NT2/D1 (cell line): Measurements from ENCODE around the gene RFX3.

Source experiments
- DNase-seq: peaks from one replicate; pipeline ENCODE4 v3.0.0-alpha.2; 2011; ENCODE audit warnings: low read depth, low spot score
- H3K27me3 ChIP-seq: 2 replicates; pipeline ENCODE4 v1.6.0; 2011; ENCODE audit warnings: mild to moderate bottlenecking; ENCODE audit not compliant: insufficient read length, insufficient read depth
- H3K36me3 ChIP-seq: 2 replicates; pipeline ENCODE4 v1.6.1; 2011; ENCODE audit warnings: mild to moderate bottlenecking, low read length, mixed read lengths; ENCODE audit not compliant: insufficient read depth, insufficient read length
- H3K4me1 ChIP-seq: 2 replicates; pipeline ENCODE4 v1.5.1; 2011; ENCODE audit not compliant: insufficient read depth, insufficient read length
- H3K4me3 ChIP-seq: 2 replicates; pipeline ENCODE4 v1.5.1; 2011; ENCODE audit warnings: low read depth; ENCODE audit not compliant: insufficient read length
- H3K9ac ChIP-seq: 2 replicates; pipeline ENCODE4 v1.6.0; 2011; ENCODE audit warnings: low read depth; ENCODE audit not compliant: insufficient read length
- H3K9me3 ChIP-seq: 2 replicates; pipeline ENCODE4 v1.5.1; 2011; ENCODE audit warnings: mild to moderate bottlenecking, low read length; ENCODE audit not compliant: insufficient read depth
- SUZ12 ChIP-seq: IDR thresholded peaks from 2 replicates; pipeline ENCODE4 v1.6.1; 2011; ENCODE audit not compliant: insufficient read length, insufficient read depth; ENCODE audit errors: extremely low read depth
- YY1 ChIP-seq: IDR thresholded peaks from 2 replicates; pipeline ENCODE4 v1.6.1; 2011; ENCODE audit not compliant: insufficient read length, insufficient read depth
- ZNF274 ChIP-seq: IDR thresholded peaks from 2 replicates; pipeline ENCODE4 v1.6.1; 2011; ENCODE audit warnings: mild to moderate bottlenecking, low read depth, low read length

RFX3 gene

DNA sequence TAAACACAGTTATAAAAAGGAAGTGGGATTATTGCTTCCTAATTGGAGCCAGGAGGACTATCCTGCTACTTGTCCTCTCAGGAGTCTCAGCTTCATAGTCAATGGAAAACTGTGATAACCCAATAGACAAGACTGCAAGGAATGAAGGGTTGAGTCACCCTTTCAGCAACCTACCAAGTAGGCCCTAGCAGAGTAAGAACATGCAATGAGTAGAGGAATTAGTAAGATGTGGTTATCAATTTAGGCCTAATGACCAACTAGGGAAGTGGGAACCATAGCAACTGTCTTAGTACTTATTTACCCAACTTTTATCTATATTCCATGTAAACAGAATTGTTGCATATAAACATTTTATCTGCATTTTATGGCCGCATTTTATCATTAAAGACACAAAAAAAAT lies 310.1 kb downstream of the RFX3 start:
- TF ChIP-seq SUZ12 (no peak), ZNF274 (no peak), YY1 (no peak)
- Histone ChIP-seq H3K27me3 (no peaks in the 10 kb centered on the region), H3K9me3 (no peaks in the 10 kb centered on the region), H3K4me1 (no peaks in the 10 kb centered on the region), H3K36me3 (no peaks in the 10 kb centered on the region), H3K4me3 (no peak overlapping the region), H3K9ac (no peak overlapping the region)
- no peak for DNase-seq

DNA sequence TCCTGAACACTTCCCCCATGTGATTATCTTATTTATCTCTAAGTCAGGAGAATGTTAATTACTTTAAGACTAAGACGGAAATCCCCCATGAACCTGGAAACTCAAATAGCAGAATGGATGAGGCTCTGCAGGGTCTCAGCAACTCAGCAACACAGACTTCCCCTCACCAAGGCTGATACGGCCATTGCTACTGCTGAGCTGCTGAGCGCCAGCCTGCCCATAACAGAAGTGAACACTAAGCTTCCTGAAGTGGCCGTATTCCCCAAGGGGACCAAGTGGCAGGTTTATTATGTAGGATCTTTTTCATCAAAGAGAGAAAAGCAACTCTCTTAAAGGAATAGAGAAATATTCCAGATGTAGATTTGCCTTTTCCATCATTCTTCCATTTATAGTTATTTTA lies 311.1 kb downstream of the RFX3 start:
- Histone ChIP-seq H3K9me3 (no peaks in the 10 kb centered on the region), H3K4me1 (no peaks in the 10 kb centered on the region), H3K4me3 (no peak overlapping the region), H3K36me3 (no peaks in the 10 kb centered on the region), H3K9ac (no peak overlapping the region), H3K27me3 (no peaks in the 10 kb centered on the region)
- no peak for DNase-seq
- TF ChIP-seq ZNF274, result no peak
- no peak for TF ChIP-seq YY1
- no peak for TF ChIP-seq SUZ12

DNA sequence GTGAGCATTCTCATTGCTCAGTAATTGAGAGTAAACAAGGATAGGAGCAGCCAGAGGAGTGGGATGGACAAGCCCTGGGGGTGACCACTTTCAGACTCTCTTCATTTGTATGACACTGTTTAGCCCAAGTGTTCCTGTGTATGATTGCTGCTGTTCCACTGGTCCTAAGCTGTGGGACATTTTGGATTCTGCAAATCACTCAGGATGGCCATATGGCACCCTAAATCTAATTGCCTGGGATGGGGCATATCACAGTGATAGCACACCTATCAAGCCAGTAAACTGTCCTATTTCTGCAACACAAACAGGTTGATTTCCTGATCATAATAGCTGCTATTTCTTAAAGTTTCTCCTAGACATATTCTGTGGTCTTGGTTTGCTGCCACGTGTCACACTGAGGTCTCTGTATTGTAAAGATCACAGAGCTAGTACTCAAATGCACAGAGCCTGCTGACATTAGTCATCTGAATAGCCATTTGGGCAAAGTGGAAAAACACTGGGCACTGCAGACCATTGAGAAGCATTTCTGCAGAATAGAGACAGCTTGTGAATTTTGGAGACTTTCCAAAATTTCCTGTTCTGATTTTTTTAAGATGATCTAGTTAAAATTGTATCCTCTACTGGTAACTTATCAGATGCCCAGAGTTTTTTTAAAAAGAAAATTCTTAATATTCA lies 320.2 kb downstream of the RFX3 start:
- Histone ChIP-seq H3K4me1 (no peaks in the 10 kb centered on the region), H3K9me3 (no peaks in the 10 kb centered on the region; the same call in 1 of the 2 replicates), H3K4me3 (no peak overlapping the region), H3K27me3 (no peaks in the 10 kb centered on the region), H3K36me3 (no peaks in the 10 kb centered on the region), H3K9ac (no peak overlapping the region)
- DNase-seq, result no peak
- TF ChIP-seq YY1, result no peak
- no peak for TF ChIP-seq SUZ12
- TF ChIP-seq ZNF274, result no peak

DNA sequence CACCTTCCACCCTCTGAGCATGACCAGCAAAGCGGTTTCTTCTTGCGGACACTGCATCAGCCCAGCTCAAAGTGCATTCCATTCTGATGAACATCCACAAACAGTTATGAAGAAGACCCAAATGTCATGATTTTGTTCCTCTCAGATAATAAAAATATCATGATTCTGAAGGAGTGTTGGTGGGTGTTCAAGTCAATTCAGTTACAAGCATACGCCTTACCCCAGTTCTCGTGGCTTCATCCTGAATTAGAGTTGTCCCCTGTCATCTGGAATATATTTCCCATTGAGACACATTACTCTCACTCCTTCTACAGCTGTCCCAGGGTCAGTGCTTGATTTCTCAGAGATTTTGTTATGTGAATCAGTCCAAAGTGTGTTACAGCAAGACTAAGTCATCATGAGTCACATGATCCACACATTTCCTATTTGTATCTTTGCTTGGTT lies 325.4 kb downstream of the RFX3 start:
- DNase-seq, result no peak
- Histone ChIP-seq H3K4me1 (no peaks in the 10 kb centered on the region), H3K9ac (no peak overlapping the region), H3K27me3 (no peaks in the 10 kb centered on the region), H3K4me3 (no peak overlapping the region), H3K9me3 (no peaks in the 10 kb centered on the region; the same call in 1 of the 2 replicates), H3K36me3 (no peaks in the 10 kb centered on the region)
- TF ChIP-seq ZNF274 (no peak), SUZ12 (no peak), YY1 (no peak)

DNA sequence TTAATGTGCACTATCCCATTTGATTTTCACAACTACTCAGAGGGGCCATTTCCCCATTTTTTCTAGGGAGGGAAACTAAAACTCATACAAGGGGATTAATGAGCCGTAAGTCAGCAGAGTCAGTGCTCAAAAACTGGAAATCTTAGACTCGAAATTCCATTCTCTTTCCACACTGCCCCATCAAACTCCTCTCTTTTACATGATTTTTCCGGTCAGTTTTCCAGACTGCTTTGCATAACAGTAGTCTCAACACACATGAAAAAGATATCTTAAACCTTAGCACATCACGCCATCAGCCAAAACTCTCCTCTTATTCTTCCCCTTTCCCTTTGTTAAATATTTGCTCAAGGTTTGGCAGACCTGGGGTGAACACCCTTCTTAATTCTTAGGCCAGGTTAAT lies 332.0 kb downstream of the RFX3 start:
- no peaks in the 10 kb centered on the region for H3K9me3 ChIP-seq
- H3K9ac ChIP-seq, result no peak overlapping the region
- TF ChIP-seq YY1 (no peak), ZNF274 (no peak), SUZ12 (no peak)
- H3K27me3 ChIP-seq, result no peaks in the 10 kb centered on the region
- H3K36me3 ChIP-seq, result no peaks in the 10 kb centered on the region
- DNase-seq, result no peak
- no peaks in the 10 kb centered on the region for H3K4me1 ChIP-seq
- no peak overlapping the region for H3K4me3 ChIP-seq

DNA sequence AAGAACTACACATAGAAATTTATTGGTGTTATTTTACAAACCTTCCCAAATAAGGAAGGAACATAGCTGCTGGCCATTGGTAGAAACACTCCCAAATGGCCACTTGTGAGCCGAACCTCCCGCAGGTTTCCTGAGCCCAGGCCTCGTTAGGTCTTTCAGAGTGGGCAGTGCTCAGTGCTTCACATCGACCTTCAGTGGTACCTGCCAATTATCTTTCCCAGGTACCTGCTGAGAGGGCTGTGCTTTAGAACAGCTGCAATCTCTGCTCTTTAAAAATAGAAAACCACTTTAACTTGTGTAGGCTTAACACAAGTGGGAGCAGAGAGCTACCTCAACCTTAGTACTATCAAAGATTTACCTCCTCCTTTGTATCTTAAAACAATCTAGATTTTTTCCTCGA lies 334.1 kb downstream of the RFX3 start:
- TF ChIP-seq SUZ12 (no peak), YY1 (no peak), ZNF274 (no peak)
- Histone ChIP-seq H3K36me3 (no peaks in the 10 kb centered on the region), H3K9me3 (no peaks in the 10 kb centered on the region), H3K9ac (no peak overlapping the region), H3K27me3 (no peaks in the 10 kb centered on the region), H3K4me1 (no peaks in the 10 kb centered on the region), H3K4me3 (no peak overlapping the region)
- DNase-seq, result no peak

DNA sequence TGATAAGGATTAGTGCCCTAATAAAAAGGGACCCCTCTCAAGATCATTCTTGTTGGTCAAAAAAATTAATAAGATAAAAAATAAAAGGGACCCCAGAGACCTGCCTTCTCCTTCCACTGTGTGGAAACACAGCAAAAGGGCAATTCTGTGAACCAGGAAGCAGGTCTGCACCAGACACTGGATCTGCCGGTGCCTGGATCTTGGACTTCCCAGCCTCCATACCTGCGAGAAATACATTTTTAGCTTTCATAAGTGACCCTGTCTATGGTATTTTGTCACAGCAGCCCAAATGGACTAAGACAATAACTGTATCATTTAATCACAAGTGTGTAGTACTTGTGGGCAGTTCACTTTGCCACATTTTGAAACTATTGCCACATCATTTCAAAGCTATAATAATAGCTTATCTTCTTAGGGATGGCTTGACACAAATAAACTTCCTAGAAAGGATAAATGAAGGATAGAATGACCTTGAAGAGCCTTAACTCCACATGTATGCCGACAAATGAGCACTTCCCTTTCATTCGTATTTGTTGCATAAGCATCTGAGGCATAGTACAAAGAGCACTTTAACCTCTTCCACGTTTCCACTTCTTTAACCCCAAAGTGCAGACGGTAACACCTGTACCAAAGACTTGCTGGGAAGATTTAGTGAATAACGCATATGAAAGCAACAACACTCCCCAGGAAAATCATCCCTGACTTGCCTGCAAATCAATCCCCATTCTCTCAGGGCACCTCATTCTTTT lies 336.5 kb downstream of the RFX3 start:
- no peak for DNase-seq
- H3K9me3 ChIP-seq, result no peaks in the 10 kb centered on the region
- H3K36me3 ChIP-seq, result no peaks in the 10 kb centered on the region
- no peak overlapping the region for H3K4me3 ChIP-seq
- no peak for TF ChIP-seq SUZ12
- TF ChIP-seq YY1, result no peak
- TF ChIP-seq ZNF274, result no peak
- no peaks in the 10 kb centered on the region for H3K4me1 ChIP-seq
- no peak overlapping the region for H3K9ac ChIP-seq
- no peaks in the 10 kb centered on the region for H3K27me3 ChIP-seq
